ENCODE measurements around the gene LRRC51.

LRRC51 gene

DNA sequence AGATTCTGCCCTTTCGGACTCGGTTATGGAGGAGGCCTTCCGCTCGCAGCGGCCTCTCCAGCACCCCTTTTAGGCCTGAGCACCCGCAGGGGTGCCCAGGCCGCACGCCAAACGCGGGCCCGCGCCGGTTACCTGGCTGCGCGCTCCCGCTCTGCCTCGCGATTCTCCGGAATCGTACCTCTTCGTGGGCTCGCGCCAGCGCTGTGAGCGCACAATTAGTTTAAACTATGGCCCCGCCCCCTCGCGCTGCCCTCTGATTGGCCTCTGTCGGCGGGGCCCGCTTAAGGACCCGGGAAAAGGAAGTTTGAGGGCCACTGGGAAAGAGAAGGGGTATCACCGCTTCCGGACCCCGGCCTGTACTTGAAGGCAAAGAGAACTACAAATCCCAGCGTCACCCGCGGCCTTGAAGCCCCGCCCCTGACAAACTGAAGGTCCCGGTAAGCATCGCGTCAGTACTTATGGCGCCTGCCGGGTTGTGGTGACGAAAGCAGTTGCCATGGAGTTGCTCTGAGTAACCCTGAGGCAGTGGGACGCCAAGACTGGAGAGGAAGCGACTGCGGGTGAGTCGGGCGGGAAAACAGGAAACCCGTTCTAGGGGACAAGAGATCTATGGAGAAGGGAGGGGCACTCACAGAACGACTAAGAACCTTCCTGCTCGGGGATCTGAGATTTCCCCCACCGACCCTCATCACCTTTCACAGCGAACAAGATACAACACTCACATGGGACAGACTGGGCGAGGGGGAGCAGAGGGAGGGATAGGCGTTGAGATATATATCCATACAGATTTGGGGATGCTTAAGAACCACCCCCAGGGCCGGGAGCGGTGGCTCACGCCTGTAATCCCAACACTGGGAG is at the start of gene LRRC51, which contains the start of gene NUMA1:
Gene LRRC51 (plus strand): TSS at position 525 of the 858 bp plus-strand sequence. CDS start 8,234 bp downstream, outside the sequence.
Gene NUMA1 (minus strand): TSS at position 217 of the 858 bp plus-strand sequence. CDS start 44,599 bp downstream, outside the sequence.
- peak; percentile 60 to 100 (median 98) for DNase-seq

DNA sequence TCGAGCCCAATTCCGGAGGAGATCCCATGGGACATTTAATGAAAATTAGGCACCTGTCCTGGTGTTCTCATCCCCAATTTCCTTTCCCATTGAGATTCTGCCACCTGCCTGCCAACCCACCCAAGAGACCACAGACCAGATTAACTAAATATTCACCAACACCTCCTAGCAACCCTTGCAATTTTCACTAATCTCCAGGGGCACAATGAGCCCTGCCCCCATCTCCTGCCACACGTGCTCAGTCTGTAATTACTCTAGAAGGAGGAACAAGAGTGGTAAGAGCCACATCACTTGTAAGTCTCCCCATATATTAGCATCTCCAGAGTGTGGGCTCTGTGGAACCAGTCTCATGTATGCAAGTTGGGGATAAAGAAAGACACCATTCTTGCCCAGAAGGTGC is 44.0 kb upstream of the LRRC51 start:
- no peak for DNase-seq

GRCh38 chr11:72037554-72038311 is 42.9 kb upstream of the LRRC51 start:
- DNase-seq = no peak

- DNase-seq = peak in 47 of 56 donors; percentile 13 to 73 (median 52)
These were observed 42.2 kb upstream of the LRRC51 start for GRCh38 chr11:72038491-72038890.

- peak in 10 of 56 donors; percentile 5 to 57 (median 36) for DNase-seq
These were observed 41.4 kb upstream of the LRRC51 start for GRCh38 chr11:72039031-72039855.

GRCh38 chr11:72039856-72040401 is 40.7 kb upstream of the LRRC51 start:
- DNase-seq = peak in 15 of 56 donors; percentile 33 to 73 (median 46)

GRCh38 chr11:72040491-72041363 is 39.9 kb upstream of the LRRC51 start:
- peak; percentile 65 to 97 (median 91) for DNase-seq

GRCh38 chr11:72041364-72042063 is 39.1 kb upstream of the LRRC51 start:
- peak in 55 of 56 donors; percentile 44 to 95 (median 79) for DNase-seq

GRCh38 chr11:72042064-72042745 is 38.4 kb upstream of the LRRC51 start:
- no peak for DNase-seq

- peak in 9 of 56 donors; percentile 13 to 54 (median 26) for DNase-seq
These were observed 34.8 kb upstream of the LRRC51 start for GRCh38 chr11:72045849-72046248.

DNA sequence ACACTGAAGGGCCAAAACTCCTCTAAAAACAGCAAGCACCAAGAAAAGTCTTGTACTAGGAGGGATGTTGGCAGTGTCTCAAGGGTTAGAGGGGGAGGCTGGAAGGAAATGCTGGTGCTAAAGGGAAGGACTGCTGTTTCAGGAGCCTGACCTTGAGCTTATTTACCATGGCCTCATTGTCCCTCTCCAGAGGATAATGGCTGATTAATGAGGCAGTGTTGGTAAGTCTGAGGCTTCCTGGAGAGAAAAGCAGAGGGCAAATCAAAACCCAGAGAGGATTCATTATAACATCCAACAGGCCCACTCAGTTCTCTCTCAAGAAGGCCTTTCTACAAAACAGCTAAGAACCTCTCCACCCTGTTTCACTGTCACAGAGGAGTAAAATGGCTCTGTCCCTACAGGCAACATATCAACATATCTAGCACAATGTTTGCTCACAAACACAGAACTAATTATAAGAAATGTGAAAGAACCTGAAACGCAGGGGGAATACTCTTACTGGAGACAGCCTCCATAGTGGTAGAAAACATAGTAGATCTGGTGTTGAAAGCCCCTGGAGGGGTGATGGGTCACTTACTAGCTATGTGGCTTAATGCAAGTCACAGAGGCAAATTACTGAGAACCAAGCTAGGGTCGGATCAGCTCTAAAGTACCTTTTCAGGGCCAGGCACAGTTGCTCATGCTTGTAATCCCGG is 31.7 kb upstream of the LRRC51 start:
- no peak for DNase-seq

DNA sequence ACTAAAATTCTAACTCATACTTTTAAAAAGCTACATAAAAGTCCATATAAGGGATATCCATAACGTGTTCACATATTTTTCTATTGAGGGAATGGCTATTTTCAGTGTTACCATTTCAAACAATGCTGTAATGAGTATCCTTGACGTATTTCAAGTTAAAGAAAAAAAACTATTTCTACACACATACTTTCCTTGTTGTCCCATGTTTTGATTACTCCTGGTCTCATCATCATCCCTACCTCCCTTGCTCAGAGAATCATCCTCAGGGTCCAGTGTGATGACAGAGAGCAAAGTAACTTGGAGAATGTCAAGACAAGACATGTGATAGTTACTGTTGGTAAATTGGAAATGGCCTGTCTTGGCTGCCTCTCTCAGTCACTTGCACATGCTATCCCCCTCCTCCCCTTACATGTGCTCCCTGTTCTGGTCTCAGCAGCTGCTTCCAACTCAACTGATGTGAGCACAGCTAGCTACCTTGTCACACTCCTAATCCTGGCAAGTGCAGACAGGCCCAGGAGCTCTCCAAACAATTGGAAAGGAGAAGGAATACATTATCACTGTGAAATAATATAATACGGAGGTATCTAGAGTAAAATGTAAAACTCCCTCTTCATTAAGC is 22.1 kb upstream of the LRRC51 start:
- no peak for DNase-seq

- DNase-seq = no peak
These were observed 18.8 kb upstream of the LRRC51 start for GRCh38 chr11:72061739-72062396.

DNA sequence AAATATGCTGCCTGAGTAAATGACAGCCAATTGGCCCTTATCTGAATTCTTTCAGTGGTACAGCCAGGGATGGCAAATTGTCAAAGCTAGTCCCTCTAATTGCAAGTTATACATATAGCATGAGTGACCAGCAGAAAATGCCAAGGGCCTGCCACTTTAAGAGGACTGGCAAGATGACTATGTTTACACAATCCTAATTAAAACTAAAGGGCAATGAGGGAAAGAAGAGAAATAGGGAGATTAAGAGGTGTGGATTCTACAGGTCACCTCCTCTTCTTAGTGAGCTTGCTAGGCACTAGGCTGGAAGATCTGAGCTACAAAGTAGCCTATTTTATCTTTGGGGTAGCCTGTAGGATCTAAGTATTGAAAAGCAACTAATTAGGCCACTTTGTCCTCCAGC is 13.8 kb upstream of the LRRC51 start:
- DNase-seq = no peak

GRCh38 chr11:72067266-72067665 is 13.4 kb upstream of the LRRC51 start:
- no peak for DNase-seq

- no peak for DNase-seq
These were observed 13.0 kb upstream of the LRRC51 start for GRCh38 chr11:72067676-72068075.

DNA sequence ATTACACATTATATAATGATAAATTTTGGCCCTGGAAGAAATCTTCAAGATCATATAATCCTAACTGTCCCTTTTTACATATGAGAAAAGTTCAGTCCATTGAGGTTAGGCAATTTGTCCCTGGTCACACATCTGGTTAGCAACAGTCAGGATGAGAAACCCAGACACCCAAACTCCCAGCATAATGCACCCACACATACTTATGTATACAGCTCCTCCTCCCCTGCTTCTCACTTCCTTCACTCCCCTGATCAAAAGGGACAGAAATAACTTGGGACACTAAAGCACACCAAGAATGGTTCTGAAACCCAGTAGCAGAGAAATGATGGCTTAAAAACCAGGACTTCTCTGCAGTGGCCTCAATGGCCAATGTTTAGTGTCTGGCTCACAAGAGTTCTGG is 11.4 kb upstream of the LRRC51 start:
- peak in 1 of 56 donors; percentile 5 for DNase-seq

All from nucleus accumbens (tissue), 56 donors.